IMR-90 (cell line): Measurements from ENCODE around the gene CYS1. TPM values are rescaled to one million over a fixed set of nuclear protein-coding genes. Genes with fewer than 3 reads are reported as not detected.

Experiments
- ATAC-seq: fragments of 200-7000 bp; cut with Tn5 transposase; 2 replicates; pipeline ENCODE4 v1.9.1; 2020; ENCODE audit warnings: low read depth, mild to moderate bottlenecking, moderate library complexity
- BruUV-seq: library from RNA; stranded (reverse); fragments of 400-500 nt; replicated peaks from 2 replicates; lab custom pipeline; 2021; lab: Mats Ljungman, UMichigan
- CTCF ChIA-PET: fragments of 300-600 bp; formaldehyde crosslinking; extraction: SDS; loops from one replicate; lab custom pipeline; 2021; ENCODE audit warnings: antibody characterized with exemption; lab: Yijun Ruan, JAX
- POLR2A ChIA-PET: fragments of 300-600 bp; sonication (Branson Sonifier 250); formaldehyde crosslinking; loops from one replicate; lab custom pipeline; 2022; ENCODE audit warnings: antibody characterized with exemption; ENCODE audit not compliant: unreplicated experiment; lab: Charles Lee
- DNase-seq: peaks from one replicate; pipeline ENCODE4 v3.0.0; 2013
- H2AFZ ChIP-seq: replicated peaks from 2 replicates; pipeline ENCODE3; 2013; ENCODE audit warnings: low read length, mild to moderate bottlenecking; ENCODE audit not compliant: poor library complexity
- H2AK5ac ChIP-seq: 2 replicates; pipeline ENCODE4 v1.6.1; 2013; ENCODE audit warnings: low read depth, low read length, inconsistent platforms
- H2AK9ac ChIP-seq: replicated peaks from 2 replicates; pipeline ENCODE3; 2013; ENCODE audit warnings: mild to moderate bottlenecking, low read depth, low read length, moderate library complexity; ENCODE audit not compliant: poor library complexity
- H2BK120ac ChIP-seq: 2 replicates; pipeline ENCODE4 v1.6.1; 2013; ENCODE audit warnings: low read depth, low read length, inconsistent platforms
- H2BK15ac ChIP-seq: 3 replicates; pipeline ENCODE4 v1.6.1; 2013; ENCODE audit warnings: low read depth, low read length, inconsistent platforms
- H2BK20ac ChIP-seq: 2 replicates; pipeline ENCODE4 v1.6.1; 2013; ENCODE audit warnings: low read depth, mild to moderate bottlenecking, inconsistent platforms, low read length, moderate library complexity
- H2BK5ac ChIP-seq: 2 replicates; pipeline ENCODE4 v1.6.1; 2013; ENCODE audit warnings: mild to moderate bottlenecking, low read depth, low read length, inconsistent platforms; ENCODE audit not compliant: poor library complexity, severe bottlenecking
- H3K14ac ChIP-seq: replicated peaks from 2 replicates; pipeline ENCODE4 v1.6.1; 2013; ENCODE audit warnings: low read depth, low read length, inconsistent platforms
- H3K18ac ChIP-seq: 2 replicates; pipeline ENCODE4 v1.6.1; 2013; ENCODE audit warnings: low read depth, low read length, control low read depth
- H3K23ac ChIP-seq: 2 replicates; pipeline ENCODE4 v1.6.1; 2013; ENCODE audit warnings: low read depth, low read length, inconsistent platforms
- H3K27ac ChIP-seq: 2 replicates; pipeline ENCODE4 v1.5.1; 2013; ENCODE audit warnings: mild to moderate bottlenecking, control low read depth, low read length; ENCODE audit not compliant: insufficient read depth
- H3K27me3 ChIP-seq: 2 replicates; pipeline ENCODE4 v1.6.1; 2013; ENCODE audit warnings: low read length; ENCODE audit not compliant: control insufficient read depth, insufficient read depth
- H3K36me3 ChIP-seq: 2 replicates; pipeline ENCODE4 v1.6.1; 2013; ENCODE audit warnings: low read length, mixed read lengths; ENCODE audit not compliant: control insufficient read depth, insufficient read depth
- H3K4ac ChIP-seq: 2 replicates; pipeline ENCODE4 v1.6.1; 2013; ENCODE audit warnings: low read depth, low read length, inconsistent platforms
- H3K4me1 ChIP-seq: 2 replicates; pipeline ENCODE4 v1.6.1; 2013; ENCODE audit warnings: low read length, mixed read lengths; ENCODE audit not compliant: control insufficient read depth, insufficient read depth
- H3K4me2 ChIP-seq: 2 replicates; pipeline ENCODE4 v1.6.1; 2013; ENCODE audit warnings: low read depth, mild to moderate bottlenecking, control low read depth, low read length, moderate library complexity
- H3K4me3 ChIP-seq: 2 replicates; pipeline ENCODE4 v1.5.1; 2013; ENCODE audit warnings: low read depth, mild to moderate bottlenecking, control low read depth, low read length, moderate library complexity; ENCODE audit not compliant: insufficient read depth
- H3K56ac ChIP-seq: 2 replicates; pipeline ENCODE4 v1.6.1; 2013; ENCODE audit warnings: low read length, inconsistent platforms; ENCODE audit not compliant: insufficient read depth; ENCODE audit errors: extremely low read depth
- H3K79me1 ChIP-seq, 2 experiments: 2 replicates each; pipeline ENCODE4 v1.6.1; 2013; ENCODE audit warnings: low read length in 2 of 2, inconsistent platforms in 1 of 2, low read depth in 1 of 2
- H3K9ac ChIP-seq: 2 replicates; pipeline ENCODE4 v1.6.1; 2013; ENCODE audit warnings: low read depth, low read length, control low read depth
- H3K9me1 ChIP-seq: 2 replicates; pipeline ENCODE4 v1.6.1; 2013; ENCODE audit warnings: low read length, inconsistent platforms; ENCODE audit not compliant: insufficient read depth
- H3K9me3 ChIP-seq: 2 replicates; pipeline ENCODE4 v1.6.1; 2013; ENCODE audit warnings: low read length; ENCODE audit not compliant: control insufficient read depth, insufficient read depth
- H4K20me1 ChIP-seq: 2 replicates; pipeline ENCODE4 v1.6.1; 2013; ENCODE audit warnings: low read length, inconsistent platforms; ENCODE audit not compliant: insufficient read depth
- H4K5ac ChIP-seq: 2 replicates; pipeline ENCODE4 v1.6.1; 2013; ENCODE audit warnings: mild to moderate bottlenecking, low read depth, low read length, control low read depth
- H4K8ac ChIP-seq, 2 experiments: 2 replicates each; pipeline ENCODE4 v1.6.1; 2013; ENCODE audit warnings: low read depth in 2 of 2, low read length in 2 of 2, control low read depth in 1 of 2, inconsistent platforms in 1 of 2
- H4K91ac ChIP-seq: 2 replicates; pipeline ENCODE4 v1.6.1; 2013; ENCODE audit warnings: low read depth, low read length, inconsistent platforms; ENCODE audit not compliant: insufficient read depth
- BHLHE40 ChIP-seq: fragments of 150-350 bp; IDR thresholded peaks from 2 replicates; pipeline ENCODE4 v1.6.1; 2016; ENCODE audit warnings: mild to moderate bottlenecking, low read depth, low read length
- CEBPB ChIP-seq: IDR thresholded peaks from 2 replicates; pipeline ENCODE4 v1.6.1; 2012; ENCODE audit warnings: low read depth, low read length, improper control_type of control experiment
- FOS ChIP-seq: fragments of 150-350 bp; IDR thresholded peaks from 2 replicates; pipeline ENCODE4 v1.6.1; 2016; ENCODE audit warnings: low read depth, low read length
- MAFK ChIP-seq: IDR thresholded peaks from 2 replicates; pipeline ENCODE4 v1.6.1; 2012; ENCODE audit warnings: low read depth, low read length, improper control_type of control experiment
- MAZ ChIP-seq: IDR thresholded peaks from 2 replicates; pipeline ENCODE4 v1.6.1; 2012; ENCODE audit warnings: low read depth, mild to moderate bottlenecking, low read length, improper control_type of control experiment, moderate library complexity, borderline replicate concordance
- MXI1 ChIP-seq: IDR thresholded peaks from 2 replicates; pipeline ENCODE4 v1.6.1; 2012; ENCODE audit warnings: low read depth, mild to moderate bottlenecking, low read length, moderate library complexity, borderline replicate concordance
- POLR2A ChIP-seq: IDR thresholded peaks from 2 replicates; pipeline ENCODE4 v1.6.1; 2012; ENCODE audit warnings: mild to moderate bottlenecking, low read depth, low read length
- RFX5 ChIP-seq: IDR thresholded peaks from 2 replicates; pipeline ENCODE4 v1.8.0; 2012; ENCODE audit warnings: low read depth, mild to moderate bottlenecking, low read length, moderate library complexity
- SMC3 ChIP-seq: fragments of 150-350 bp; IDR thresholded peaks from 2 replicates; pipeline ENCODE4 v1.6.1; 2016; ENCODE audit warnings: low read depth, mild to moderate bottlenecking, antibody characterized with exemption, low read length, moderate library complexity
- USF2 ChIP-seq: fragments of 150-350 bp; IDR thresholded peaks from 2 replicates; pipeline ENCODE4 v1.6.1; 2017; ENCODE audit warnings: mild to moderate bottlenecking, antibody characterized with exemption, low read length, low read depth
- WGBS, 2 experiments: methylation state at CpG; one replicate each; pipeline versions ENCODE4 v1.1.5 to v1.1.7; 2013; ENCODE audit warnings: missing lambda C conversion rate in 2 of 2; ENCODE audit not compliant: insufficient read length in 1 of 2; ENCODE audit errors: extremely low coverage in 2 of 2; 5-methylcytosine and 5-hydroxymethylcytosine counted together
- dilution Hi-C: fragments of 300-500 bp; cut with HindIII; formaldehyde crosslinking; loops from one replicate; pipeline ENCODE4 v1.14.3; 2018; ENCODE audit warnings: low sequenced_read_pairs; ENCODE audit not compliant: unreplicated experiment
- in situ Hi-C: fragments of 300-500 bp; cut with MboI; formaldehyde crosslinking; loops from 3 replicates; pipeline ENCODE4 v1.14.3; 2019; ENCODE audit warnings: low sequenced_read_pairs, inconsistent platforms, mixed read lengths
- intact Hi-C: fragments of 100-400 bp; cut with micrococcal nuclease; formaldehyde crosslinking; loops from 2 replicates; pipeline ENCODE4 v1.10.0; 2022
- polyA plus RNA-seq, 3 experiments: library from polyadenylated mRNA; depleted of rRNA; stranded (reverse); fragments of >200 nt; gene quantifications; 2 replicates each; pipeline ENCODE4 v1.2.3, GENCODE V29; 2012; ENCODE audit warnings: low replicate concordance in 1 of 3
- total RNA-seq: library from RNA; depleted of rRNA; stranded (reverse); fragments of >200 nt; gene quantifications from 2 replicates; pipeline ENCODE4 v1.2.3, GENCODE V29; 2012
- TF ChIP-seq, protein P1 (sequence below): conservative IDR thresholded peaks from 2 replicates; pipeline ENCODE4 v1.5.1; 2012; ENCODE audit warnings: mild to moderate bottlenecking, low read depth, low read length, improper control_type of control experiment

Gene CYS1
- total and polyA plus RNA-seq, 2 of the 4 experiments (the other 2 are of a cell fraction): under 0.01 to 0.12 TPM

- dilution Hi-C loops (no loop called here), in situ Hi-C loops (no loop called here), intact Hi-C loops (no loop called here)
- ChIA-PET POLR2A (no interaction called here), CTCF (interaction anchor here (2.6 to 4.4 kb wide), 2 partner anchors 287 to 312 kb away, joined by 13 to 25 read pairs; no protein-coding TSS in a partner anchor)
- Histone ChIP-seq H2BK15ac (0 out of 3 replicates have a peak within 1 kb of the TSS, but pooled peaks have one; percentile 0), H4K20me1 (peaks cover 18% of the 10 kb centered on the region), H3K79me1 (peaks cover 16 to 61% of the 10 kb centered on the region in 2 experiments), H4K8ac (peak within 1 kb of the TSS; percentile 37 to 72; a peak in 2 of 4 replicates), H3K4ac (peak within 1 kb of the TSS; percentile 77), H3K9me1 (peaks cover 10% of the 10 kb centered on the region; the same call in 1 of the 2 replicates), H3K9ac (peak within 1 kb of the TSS; percentile 62; the same call in 1 of the 2 replicates), H3K14ac (peak within 1 kb of the TSS; percentile 35), H3K56ac (peak within 1 kb of the TSS; percentile 74), H2AK9ac (peak within 1 kb of the TSS; percentile 96), H3K18ac (no peak within 1 kb of the TSS), H4K91ac (peak within 1 kb of the TSS; percentile 81), H2BK120ac (0 out of 2 replicates have a peak within 1 kb of the TSS, but pooled peaks have one; percentile 0), H3K9me3 (no peaks in the 10 kb centered on the region), H2BK5ac (peak within 1 kb of the TSS; percentile 68), H2AK5ac (peak within 1 kb of the TSS; percentile 61), H2BK20ac (no peak within 1 kb of the TSS), H3K4me2 (peak within 1 kb of the TSS; percentile 99), H4K5ac (no peak within 1 kb of the TSS), H3K36me3 (peaks cover 2% of the 10 kb centered on the region; the same call in 1 of the 2 replicates), H3K4me3 (peak within 1 kb of the TSS; percentile 82), H2AFZ (peak within 1 kb of the TSS; percentile 88), H3K27ac (peak within 1 kb of the TSS; percentile 81; the same call in 1 of the 2 replicates), H3K27me3 (no peaks in the 10 kb centered on the region), H3K4me1 (peaks cover 11% of the 10 kb centered on the region), H3K23ac (peak within 1 kb of the TSS; percentile 19)
- peak; percentile 87 for DNase-seq
- no peak for TF ChIP-seq USF2
- no peak for TF ChIP-seq BHLHE40
- peak; percentile 94 for TF ChIP-seq MXI1
- TF ChIP-seq SMC3: no peak
- TF ChIP-seq RFX5: no peak
- no peak for TF ChIP-seq MAFK
- TF ChIP-seq CEBPB: no peak
- no peak; the same call in 1 of the 2 replicates for TF ChIP-seq MAZ
- peak; percentile 91 for TF ChIP-seq POLR2A
- TF ChIP-seq FOS: peak; percentile 86
- TF ChIP-seq, protein P1, sequence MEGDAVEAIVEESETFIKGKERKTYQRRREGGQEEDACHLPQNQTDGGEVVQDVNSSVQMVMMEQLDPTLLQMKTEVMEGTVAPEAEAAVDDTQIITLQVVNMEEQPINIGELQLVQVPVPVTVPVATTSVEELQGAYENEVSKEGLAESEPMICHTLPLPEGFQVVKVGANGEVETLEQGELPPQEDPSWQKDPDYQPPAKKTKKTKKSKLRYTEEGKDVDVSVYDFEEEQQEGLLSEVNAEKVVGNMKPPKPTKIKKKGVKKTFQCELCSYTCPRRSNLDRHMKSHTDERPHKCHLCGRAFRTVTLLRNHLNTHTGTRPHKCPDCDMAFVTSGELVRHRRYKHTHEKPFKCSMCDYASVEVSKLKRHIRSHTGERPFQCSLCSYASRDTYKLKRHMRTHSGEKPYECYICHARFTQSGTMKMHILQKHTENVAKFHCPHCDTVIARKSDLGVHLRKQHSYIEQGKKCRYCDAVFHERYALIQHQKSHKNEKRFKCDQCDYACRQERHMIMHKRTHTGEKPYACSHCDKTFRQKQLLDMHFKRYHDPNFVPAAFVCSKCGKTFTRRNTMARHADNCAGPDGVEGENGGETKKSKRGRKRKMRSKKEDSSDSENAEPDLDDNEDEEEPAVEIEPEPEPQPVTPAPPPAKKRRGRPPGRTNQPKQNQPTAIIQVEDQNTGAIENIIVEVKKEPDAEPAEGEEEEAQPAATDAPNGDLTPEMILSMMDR: no peak
- no TSS peak for BruUV-seq
- 0% methylated on average over 56 of the region's 81 CpGs; no CpG with 5 or more reads in 1 of the 2 experiments for WGBS, 2 experiments
- ATAC-seq: peak; percentile 87
Measured at GRCh38 chr2:10122500-10123280, 42.5 kb upstream of the CYS1 start, which contains the start of gene RRM2. Gene RRM2 (plus strand): TSS chr2:10122739. CDS start chr2:10122799, 60 bp downstream.
